B cell (primary cell): ENCODE results near the gene ABHD17B. TPM values are rescaled to one million over a fixed set of nuclear protein-coding genes. Genes with fewer than 3 reads are reported as not detected.

Experiments used
- ATAC-seq: fragments of 200-7000 bp; cut with Tn5 transposase; one replicate; pipeline ENCODE4 v1.10.0; 2021; ENCODE audit warnings: low read depth, mild to moderate bottlenecking, moderate number of reproducible peaks, moderate library complexity
- CTCF ChIA-PET: fragments of 350-600 bp; sonication (Branson Sonifier 250); formaldehyde crosslinking; loops from one replicate; lab custom pipeline; 2021; ENCODE audit warnings: antibody characterized with exemption, inconsistent platforms; lab: Charles Lee
- POLR2A ChIA-PET: fragments of 350-600 bp; sonication (Branson Sonifier 250); formaldehyde crosslinking; loops from one replicate; lab custom pipeline; 2021; ENCODE audit warnings: antibody characterized with exemption; lab: Charles Lee
- DNase-seq: peaks from one replicate; pipeline ENCODE4 v3.0.0; 2013
- H2AFZ ChIP-seq: 2 replicates; pipeline ENCODE4 v1.6.1; 2012; ENCODE audit warnings: mild to moderate bottlenecking, low read depth, low read length; ENCODE audit not compliant: insufficient read depth, poor library complexity, severe bottlenecking
- H3K27ac ChIP-seq, 2 donors: 1 replicate in 1 of 2; 2 replicates in 1 of 2; pipeline ENCODE4 v1.5.1; 2012 to 2013; ENCODE audit warnings: low read length in 2 of 2, mild to moderate bottlenecking in 2 of 2, moderate library complexity in 1 of 2
- H3K27me3 ChIP-seq, 4 experiments: fragments of 200-600 bp in 1 of 4; sonication (generic) in 1 of 4; replicated peaks in 1 of 4; 1 replicate in 2 of 4; 2 replicates in 2 of 4; pipeline versions ENCODE4 v1.6.1 to v1.7.0; 2013 to 2016; ENCODE audit warnings: low read length in 3 of 4, mild to moderate bottlenecking in 2 of 4, mixed read lengths in 1 of 4, moderate library complexity in 1 of 4; ENCODE audit not compliant: insufficient read depth in 4 of 4, control insufficient read depth in 3 of 4; ENCODE audit errors: control extremely low read depth in 1 of 4
- H3K36me3 ChIP-seq, 2 experiments: replicated peaks in 1 of 2; 1 replicate in 1 of 2; 2 replicates in 1 of 2; pipeline versions ENCODE4 v1.6.1 to v1.7.1; 2013; ENCODE audit warnings: low read length in 1 of 2; ENCODE audit not compliant: insufficient read depth in 2 of 2, control insufficient read depth in 1 of 2; ENCODE audit errors: control extremely low read depth in 1 of 2, extremely low read depth in 1 of 2
- H3K4me1 ChIP-seq, 2 donors: fragments of 200-600 bp in 1 of 2; sonication (generic) in 1 of 2; 1 replicate in 1 of 2; 2 replicates in 1 of 2; pipeline versions ENCODE4 v1.5.1 to v1.6.1; 2013 to 2017; ENCODE audit warnings: low read length in 2 of 2; ENCODE audit not compliant: control insufficient read depth in 2 of 2, insufficient read depth in 2 of 2
- H3K4me2 ChIP-seq: replicated peaks from 2 replicates; pipeline ENCODE3; 2012; ENCODE audit warnings: mild to moderate bottlenecking, low read depth, low read length; ENCODE audit not compliant: poor library complexity, severe bottlenecking
- H3K4me3 ChIP-seq, 5 experiments: fragments of 200-600 bp in 1 of 5; sonication (generic) in 1 of 5; 1 replicate in 3 of 5; 2 replicates in 2 of 5; pipeline versions ENCODE4 v1.5.1 to v1.7.0; 2011 to 2016; ENCODE audit warnings: low read length in 4 of 5, mild to moderate bottlenecking in 4 of 5, low read depth in 2 of 5, control low read depth in 1 of 5, moderate library complexity in 1 of 5; ENCODE audit not compliant: insufficient read depth in 1 of 5; ENCODE audit errors: control extremely low read depth in 1 of 5, extremely low read depth in 1 of 5
- H3K79me2 ChIP-seq: fragments of 200-600 bp; sonication (generic); one replicate; pipeline ENCODE4 v1.6.0; 2016; ENCODE audit warnings: low read length; ENCODE audit not compliant: control insufficient read depth, insufficient read depth
- H3K9ac ChIP-seq: fragments of 200-600 bp; sonication (generic); 2 replicates; pipeline ENCODE4 v1.6.1; 2017; ENCODE audit warnings: mild to moderate bottlenecking, low read length, moderate library complexity
- H3K9me3 ChIP-seq, 3 donors: one replicate each; pipeline versions ENCODE4 v1.6.1 to v1.7.1; 2013; ENCODE audit warnings: low read length in 2 of 3; ENCODE audit not compliant: control insufficient read depth in 2 of 3, insufficient read depth in 1 of 3; ENCODE audit errors: control extremely low read depth in 1 of 3
- H4K20me1 ChIP-seq: 2 replicates; pipeline ENCODE4 v1.6.0; 2012; ENCODE audit warnings: mild to moderate bottlenecking, low read length; ENCODE audit not compliant: insufficient read depth, control insufficient read depth, poor library complexity, severe bottlenecking
- H3K27ac Mint-ChIP-seq: one replicate; pipeline ENCODE4 v1.8.0; 2021; ENCODE audit warnings: mixed read lengths
- H3K27me3 Mint-ChIP-seq: one replicate; pipeline ENCODE4 v1.8.0; 2021; ENCODE audit warnings: mixed read lengths
- H3K4me1 Mint-ChIP-seq: one replicate; pipeline ENCODE4 v1.8.0; 2021; ENCODE audit warnings: mixed read lengths
- H3K4me3 Mint-ChIP-seq: one replicate; pipeline ENCODE4 v1.8.0; 2021; ENCODE audit warnings: mixed read lengths
- H3K9me3 Mint-ChIP-seq: one replicate; pipeline ENCODE4 v1.8.0; 2022; ENCODE audit warnings: mixed read lengths; ENCODE audit not compliant: insufficient read depth
- EZH2 ChIP-seq: IDR thresholded peaks from 2 replicates; pipeline ENCODE4 v1.6.1; 2012; ENCODE audit warnings: borderline replicate concordance, low read depth, mild to moderate bottlenecking, moderate library complexity, low read length; ENCODE audit not compliant: insufficient read depth, poor library complexity, severe bottlenecking
- WGBS: methylation state at CpG from one replicate; pipeline ENCODE4 v1.1.5; 2013; ENCODE audit warnings: missing lambda C conversion rate; ENCODE audit not compliant: insufficient coverage; 5-methylcytosine and 5-hydroxymethylcytosine counted together
- intact Hi-C: fragments of 100-400 bp; cut with micrococcal nuclease; formaldehyde crosslinking; loops from one replicate; pipeline ENCODE4 v1.10.0; 2022
- polyA plus RNA-seq: library from polyadenylated mRNA; depleted of rRNA; stranded (reverse); fragments of >200 nt; gene quantifications from 2 replicates; pipeline ENCODE4 v1.2.3, GENCODE V29; 2012
- total RNA-seq, 2 donors: library from RNA; stranded (reverse); fragments of 120-200 nt in 1 of 2; gene quantifications; 1 replicate in 1 of 2; 2 replicates in 1 of 2; pipeline versions ENCODE4 v1.2.3 to v1.2.4, GENCODE V29; 2013 to 2022
- TF ChIP-seq, protein P1 (sequence below): fragments of 200-600 bp; IDR thresholded peaks from one replicate; pipeline ENCODE4 v1.8.0; 2022; ENCODE audit warnings: antibody characterized with exemption, mild to moderate bottlenecking

The ABHD17B gene
- total and polyA plus RNA-seq, 2 donors (not counting 1 experiment from before 2014, with no cell fraction given): 11.3 to 24.4 TPM

DNA sequence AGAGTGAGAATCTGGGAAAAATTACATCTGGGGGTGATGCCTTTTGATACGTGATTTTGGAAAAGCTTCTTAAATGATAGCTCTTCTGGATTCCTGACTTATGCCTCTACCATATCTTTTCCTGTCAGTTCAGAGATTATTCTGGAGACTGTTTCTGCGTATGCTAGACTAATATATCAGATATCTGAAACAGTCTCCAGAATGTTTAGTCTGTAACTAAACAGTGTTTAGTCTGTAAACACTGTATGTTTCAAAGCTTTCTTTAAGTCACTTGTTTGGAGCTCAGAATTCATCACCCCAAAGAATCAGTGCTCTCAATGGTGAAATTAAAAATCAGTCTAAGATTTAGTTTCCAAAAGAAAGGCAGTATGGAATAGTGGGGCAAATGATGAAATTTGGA, 20.2 kb upstream of the ABHD17B start:
- peaks cover 2% of the 10 kb centered on the region for H3K9me3 Mint-ChIP-seq
- ATAC-seq: no peak
- Histone ChIP-seq H3K4me2 (no peak overlapping the region), H3K79me2 (peaks cover 35% of the 10 kb centered on the region), H3K9me3 (no peaks in the 10 kb centered on the region), H3K27me3 (no peaks in the 10 kb centered on the region), H2AFZ (no peak overlapping the region), H3K4me1 (peaks cover 0 to 11% of the 10 kb centered on the region in 2 donors), H3K27ac (no peak overlapping the region), H3K9ac (no peak overlapping the region), H4K20me1 (peaks cover 6% of the 10 kb centered on the region), H3K36me3 (peaks cover 0 to 1% of the 10 kb centered on the region in 2 experiments), H3K4me3 (no peak overlapping the region)
- ChIA-PET CTCF (no interaction called here), POLR2A (no interaction called here)
- peaks cover 28% of the 10 kb centered on the region for H3K4me1 Mint-ChIP-seq
- no peak overlapping the region for H3K27ac Mint-ChIP-seq
- no peaks in the 10 kb centered on the region for H3K27me3 Mint-ChIP-seq
- no CpG with 5 or more reads among the region's 2 CpGs for WGBS
- TF ChIP-seq EZH2: no peak
- TF ChIP-seq, protein P1, sequence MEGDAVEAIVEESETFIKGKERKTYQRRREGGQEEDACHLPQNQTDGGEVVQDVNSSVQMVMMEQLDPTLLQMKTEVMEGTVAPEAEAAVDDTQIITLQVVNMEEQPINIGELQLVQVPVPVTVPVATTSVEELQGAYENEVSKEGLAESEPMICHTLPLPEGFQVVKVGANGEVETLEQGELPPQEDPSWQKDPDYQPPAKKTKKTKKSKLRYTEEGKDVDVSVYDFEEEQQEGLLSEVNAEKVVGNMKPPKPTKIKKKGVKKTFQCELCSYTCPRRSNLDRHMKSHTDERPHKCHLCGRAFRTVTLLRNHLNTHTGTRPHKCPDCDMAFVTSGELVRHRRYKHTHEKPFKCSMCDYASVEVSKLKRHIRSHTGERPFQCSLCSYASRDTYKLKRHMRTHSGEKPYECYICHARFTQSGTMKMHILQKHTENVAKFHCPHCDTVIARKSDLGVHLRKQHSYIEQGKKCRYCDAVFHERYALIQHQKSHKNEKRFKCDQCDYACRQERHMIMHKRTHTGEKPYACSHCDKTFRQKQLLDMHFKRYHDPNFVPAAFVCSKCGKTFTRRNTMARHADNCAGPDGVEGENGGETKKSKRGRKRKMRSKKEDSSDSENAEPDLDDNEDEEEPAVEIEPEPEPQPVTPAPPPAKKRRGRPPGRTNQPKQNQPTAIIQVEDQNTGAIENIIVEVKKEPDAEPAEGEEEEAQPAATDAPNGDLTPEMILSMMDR: no peak
- H3K4me3 Mint-ChIP-seq: no peak overlapping the region
- no peak for DNase-seq
- intact Hi-C loops: no loop called here

DNA sequence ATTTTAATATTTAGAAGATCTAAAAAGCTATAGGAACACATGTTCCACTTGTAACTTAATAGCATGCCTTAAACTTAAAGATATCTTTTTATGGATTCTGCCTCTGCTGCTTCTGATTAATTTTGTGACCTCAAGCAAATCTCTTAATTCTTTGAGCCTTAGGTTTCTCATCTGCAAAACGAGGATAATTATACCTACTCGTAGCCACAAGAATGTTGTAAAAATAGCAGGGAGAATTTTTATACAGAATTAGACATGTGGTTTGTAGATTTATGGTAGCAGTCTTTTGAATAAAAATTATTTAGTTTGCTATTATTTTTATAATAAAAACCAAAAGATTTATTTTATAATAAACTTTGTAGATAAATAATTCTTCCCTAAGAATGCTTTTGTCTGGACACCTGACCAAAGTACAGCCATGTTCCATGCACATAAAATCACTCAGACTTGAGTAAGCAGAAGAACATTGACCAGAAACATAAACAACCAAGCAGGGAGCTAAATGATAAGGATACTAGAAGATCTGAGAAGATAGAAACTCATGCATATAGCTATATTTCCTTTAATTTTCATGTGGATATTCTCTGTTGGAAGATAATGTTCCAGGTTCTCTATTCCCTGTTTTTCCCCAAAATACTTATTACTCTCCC, 18.9 kb upstream of the ABHD17B start:
- intact Hi-C loops: no loop called here
- Histone ChIP-seq H2AFZ (no peak overlapping the region), H3K27me3 (no peaks in the 10 kb centered on the region), H3K36me3 (peaks cover 0 to 1% of the 10 kb centered on the region in 2 experiments), H3K4me1 (peaks cover 0 to 3% of the 10 kb centered on the region in 2 donors), H3K27ac (no peak overlapping the region), H3K4me3 (no peak overlapping the region), H3K4me2 (no peak overlapping the region), H3K9me3 (no peaks in the 10 kb centered on the region), H4K20me1 (peaks cover 9% of the 10 kb centered on the region), H3K79me2 (peaks cover 37% of the 10 kb centered on the region), H3K9ac (no peak overlapping the region)
- H3K4me3 Mint-ChIP-seq: no peak overlapping the region
- POLR2A ChIA-PET: no interaction called here
- DNase-seq (no peak), ATAC-seq (no peak)
- CTCF ChIA-PET: no interaction called here
- WGBS: no CpG with 5 or more reads among the region's 2 CpGs
- peaks cover 2% of the 10 kb centered on the region for H3K9me3 Mint-ChIP-seq
- no peaks in the 10 kb centered on the region for H3K27me3 Mint-ChIP-seq
- H3K27ac Mint-ChIP-seq: no peak overlapping the region
- TF ChIP-seq EZH2: no peak
- TF ChIP-seq, protein P1: no peak
- peaks cover 16% of the 10 kb centered on the region for H3K4me1 Mint-ChIP-seq
